Measurements from ENCODE around the gene TXNRD2.
A peak's percentile ranks its signal among the peaks of the same experiment; 100 is the strongest.

The TXNRD2 gene

DNA sequence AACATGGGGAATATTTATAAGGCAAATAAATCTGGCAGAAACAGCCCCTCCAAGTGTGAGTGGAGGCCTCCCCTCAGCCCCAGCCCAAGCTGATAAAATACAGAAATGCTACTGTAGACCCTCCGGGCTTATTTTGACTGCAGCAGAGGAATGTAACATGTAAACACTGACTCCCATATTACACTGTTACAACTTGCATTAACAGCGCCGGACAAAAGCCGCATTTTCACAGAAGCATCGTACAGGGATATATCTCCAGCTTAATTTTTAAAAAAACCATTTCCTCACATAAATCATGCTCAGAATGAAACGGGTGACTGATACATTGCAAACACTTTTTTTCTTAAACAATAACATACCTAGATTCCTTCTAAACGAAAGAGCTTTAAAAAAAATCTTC lies 36.7 kb downstream of the TXNRD2 start:
- no peak for DNase-seq (ENCODE audit: low spot score)

DNA sequence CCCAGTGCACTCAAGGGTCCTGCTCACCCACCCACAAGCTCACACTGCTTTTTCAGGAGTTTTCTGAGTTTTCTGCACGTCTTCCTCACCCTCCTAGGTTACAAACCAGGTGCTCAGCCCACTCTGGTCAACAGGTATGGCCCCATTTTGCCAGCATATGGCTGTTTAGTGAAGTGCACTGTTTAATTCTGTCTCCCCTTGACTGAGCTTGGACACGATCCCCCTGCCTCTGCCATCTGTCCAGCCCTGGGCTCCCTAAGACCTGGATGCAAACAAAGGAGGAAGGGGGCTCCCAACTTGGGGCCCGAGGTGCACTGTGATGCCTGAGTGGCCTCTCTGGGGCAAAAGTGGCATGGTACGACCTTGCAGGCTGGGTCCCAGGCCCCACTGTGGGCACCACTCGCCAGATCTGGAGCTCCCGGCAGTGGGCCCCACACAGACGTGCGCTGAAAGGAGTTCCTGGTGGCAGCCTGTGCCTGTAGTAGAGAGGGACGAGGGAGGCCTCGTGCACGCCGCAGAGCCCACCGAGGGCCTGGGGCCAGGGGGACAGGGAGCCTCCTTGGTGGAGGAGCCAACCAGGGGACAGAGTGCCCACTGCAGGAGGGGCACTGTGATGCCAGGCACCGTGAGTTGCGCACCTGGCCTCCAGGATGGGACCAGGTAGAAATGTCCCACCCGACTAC lies 37.3 kb downstream of the TXNRD2 start:
- DNase-seq (ENCODE audit: low spot score) = no peak

DNA sequence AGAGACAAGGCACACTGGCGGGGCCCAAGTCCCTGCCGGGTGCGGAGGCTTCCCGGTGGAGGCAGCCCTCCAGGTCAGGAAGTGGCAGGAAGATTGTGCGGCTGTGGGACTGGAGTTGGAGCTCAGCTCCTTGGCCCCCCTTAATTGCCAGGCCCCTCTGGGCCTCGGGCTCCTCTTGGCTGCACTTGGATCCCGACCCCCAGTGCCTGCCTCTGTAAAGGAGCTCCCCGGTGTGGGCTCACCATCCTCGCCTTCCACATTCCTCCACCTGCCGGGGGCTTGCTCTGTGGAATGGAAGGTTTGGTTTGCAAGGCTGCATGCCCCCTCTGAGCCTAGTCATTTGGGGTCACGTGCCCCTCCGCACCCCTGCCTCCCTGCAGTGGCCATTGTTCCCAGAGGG lies 38.1 kb downstream of the TXNRD2 start:
- no peak for DNase-seq (ENCODE audit: low spot score)

DNA sequence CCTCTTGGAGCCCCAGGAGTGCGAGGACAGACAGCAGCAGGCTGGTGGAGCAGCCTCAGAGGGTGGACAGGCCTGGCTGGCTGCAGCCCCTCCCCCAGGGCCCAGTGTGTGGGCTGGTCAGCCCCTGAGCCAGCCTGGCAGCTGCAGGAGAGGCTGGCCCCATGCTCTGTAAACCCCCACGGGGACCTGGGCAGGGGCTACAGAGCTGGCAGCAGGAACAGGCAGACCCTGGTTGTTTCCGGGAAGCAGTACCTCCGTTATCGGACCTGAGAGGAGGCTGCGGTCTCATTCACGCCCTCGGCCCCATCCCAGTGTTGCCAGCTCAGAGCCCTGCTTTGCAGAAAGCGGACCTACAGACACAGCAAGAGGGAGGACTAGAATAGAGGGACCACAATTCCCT lies 38.6 kb downstream of the TXNRD2 start:
- no peak for DNase-seq (ENCODE audit: low spot score)

DNA sequence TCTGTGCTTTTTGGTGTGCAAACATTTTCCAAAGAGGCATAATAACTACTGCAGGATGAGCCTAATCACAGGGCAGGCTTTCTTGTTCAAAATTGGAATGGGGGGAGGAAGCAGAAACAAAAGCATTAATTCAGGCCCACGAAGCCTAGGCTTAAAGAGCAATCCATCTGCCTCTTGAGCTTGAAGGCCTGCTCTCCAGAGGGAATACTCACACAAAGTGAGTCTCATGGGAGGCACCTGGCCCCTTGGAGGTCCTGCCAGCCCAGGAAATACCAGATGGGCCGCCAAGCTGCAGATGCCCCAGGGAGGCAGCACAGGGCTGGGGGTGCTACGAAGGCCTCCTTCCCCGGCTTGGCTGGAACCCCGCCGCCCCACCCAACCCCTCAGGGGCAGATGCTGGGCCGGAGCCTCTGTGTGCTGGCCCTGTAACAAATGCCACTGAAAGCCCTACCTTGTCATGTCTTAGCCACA lies 39.3 kb downstream of the TXNRD2 start:
- DNase-seq (ENCODE audit: low spot score) = no peak

DNA sequence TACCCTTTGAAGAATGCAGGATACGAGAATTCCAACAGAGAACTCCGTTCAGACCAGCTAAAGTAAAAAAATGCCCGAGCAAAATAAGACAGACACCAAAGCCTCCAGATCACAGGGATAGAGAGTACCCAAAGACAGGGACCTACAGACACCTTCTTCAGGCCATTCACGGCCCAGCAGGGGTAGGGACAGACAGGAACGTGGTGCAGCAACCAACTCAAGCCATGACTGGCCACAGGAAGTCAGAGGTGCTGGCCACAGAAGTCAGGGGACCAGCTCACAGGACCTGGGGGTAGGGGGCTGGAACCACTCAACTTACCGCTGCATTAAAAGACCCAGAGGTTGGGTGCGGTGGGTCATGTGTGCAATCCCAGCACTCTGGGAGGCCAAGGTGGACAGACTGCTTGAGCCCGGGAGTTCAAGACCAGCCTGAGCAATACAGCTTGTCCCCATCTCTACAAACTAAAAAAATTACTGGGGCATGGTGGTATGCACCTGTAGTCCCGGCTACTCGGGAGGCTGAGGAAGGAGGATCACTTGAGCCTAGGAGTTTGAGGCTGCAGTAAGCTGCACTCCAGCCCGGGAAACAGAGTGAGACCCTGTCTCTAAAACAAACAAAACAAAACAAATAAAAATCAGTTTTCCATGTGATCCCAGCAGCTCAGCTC lies 39.9 kb downstream of the TXNRD2 start:
- DNase-seq (ENCODE audit: low spot score) = no peak

DNA sequence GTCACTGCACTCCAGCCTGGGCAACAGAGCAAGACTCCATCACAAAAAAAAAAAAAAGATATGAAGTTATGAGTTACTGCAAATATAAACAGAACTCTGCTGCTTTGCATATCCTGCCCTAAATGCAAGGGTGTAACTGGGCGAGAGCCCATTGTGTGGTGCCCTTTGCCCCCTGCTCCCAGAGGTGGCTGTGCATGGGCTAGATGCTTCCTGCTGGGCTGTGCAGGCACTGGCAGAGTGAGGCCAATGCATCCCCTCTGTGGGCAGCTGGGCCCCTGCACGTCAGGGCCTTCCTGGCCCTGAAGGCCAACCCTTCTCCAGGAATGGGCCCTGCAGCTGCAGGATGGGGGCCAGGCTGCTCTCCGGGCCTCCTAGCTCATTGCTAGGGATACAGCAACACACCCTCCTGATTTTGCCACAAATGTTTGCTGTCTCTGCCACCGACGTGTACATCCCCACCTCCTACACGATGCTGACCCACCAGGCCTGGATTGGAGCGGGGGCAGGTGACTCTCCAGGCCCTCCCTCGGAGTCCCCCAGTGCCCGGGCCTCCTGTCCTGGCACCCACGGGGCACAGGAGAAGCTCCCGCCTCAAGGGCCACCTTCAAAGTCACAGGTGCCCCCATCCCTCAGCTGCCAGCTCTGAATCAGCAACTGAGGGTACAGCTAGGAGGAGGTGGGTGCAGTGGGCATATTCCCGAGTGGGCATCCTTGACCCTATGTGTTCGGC lies 40.7 kb downstream of the TXNRD2 start:
- DNase-seq (ENCODE audit: low spot score) = no peak

DNA sequence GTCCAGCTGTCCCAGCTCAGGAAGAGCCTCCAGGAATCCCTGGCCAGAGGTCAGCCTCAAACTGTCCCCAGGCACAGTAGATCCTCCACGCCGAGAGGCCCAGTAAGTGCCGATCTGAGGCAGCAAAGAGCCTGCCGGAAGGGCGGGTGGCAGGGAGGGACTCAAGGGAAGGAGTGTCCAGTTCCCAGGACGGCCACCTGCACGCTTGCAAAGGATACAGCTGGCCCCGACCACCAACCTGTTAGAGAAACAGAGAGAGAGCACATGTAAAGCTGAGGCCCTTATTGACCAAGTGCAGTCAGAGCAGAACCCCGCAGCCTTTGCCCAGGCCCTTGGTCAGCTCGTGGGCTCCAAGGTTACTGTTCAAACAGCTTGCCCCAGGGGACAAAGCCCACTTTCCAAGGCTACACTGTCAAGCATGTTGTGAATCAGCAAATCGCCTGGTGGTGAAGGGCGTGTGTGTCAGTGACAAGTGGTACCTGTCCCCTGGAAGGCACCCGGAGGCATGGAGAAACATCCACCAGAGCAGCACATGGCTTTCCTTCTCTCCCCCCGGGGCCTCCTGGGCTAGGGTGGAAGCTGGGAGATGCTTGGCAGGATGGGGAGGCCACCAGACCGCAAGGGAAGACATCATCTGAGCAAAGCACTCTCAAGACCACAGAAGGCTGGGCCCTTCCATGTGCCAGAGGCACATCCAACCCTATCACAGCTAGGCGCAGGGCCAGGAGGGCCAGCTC lies 42.6 kb downstream of the TXNRD2 start:
- no peak for DNase-seq (ENCODE audit: low spot score)

DNA sequence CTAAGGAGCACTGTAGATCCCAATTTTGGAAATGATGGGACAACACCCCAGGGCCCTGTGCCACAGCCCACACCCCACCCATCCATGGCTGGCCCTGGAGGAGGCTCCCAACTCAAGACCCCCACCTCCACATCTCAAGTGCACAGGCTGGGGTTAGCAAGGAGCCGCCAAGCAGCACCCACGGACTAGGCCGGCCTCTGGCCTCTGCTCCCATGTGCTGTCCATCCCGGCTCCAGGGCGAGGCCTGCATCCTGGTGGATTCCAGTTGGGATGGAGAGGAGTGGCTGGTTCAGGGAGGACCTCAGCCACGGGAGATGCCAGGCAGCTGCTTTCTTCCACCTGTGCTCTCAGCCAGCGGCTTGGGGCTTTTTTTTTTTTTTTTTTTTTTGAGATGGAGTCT lies 43.5 kb downstream of the TXNRD2 start:
- DNase-seq (ENCODE audit: low spot score) = no peak

DNA sequence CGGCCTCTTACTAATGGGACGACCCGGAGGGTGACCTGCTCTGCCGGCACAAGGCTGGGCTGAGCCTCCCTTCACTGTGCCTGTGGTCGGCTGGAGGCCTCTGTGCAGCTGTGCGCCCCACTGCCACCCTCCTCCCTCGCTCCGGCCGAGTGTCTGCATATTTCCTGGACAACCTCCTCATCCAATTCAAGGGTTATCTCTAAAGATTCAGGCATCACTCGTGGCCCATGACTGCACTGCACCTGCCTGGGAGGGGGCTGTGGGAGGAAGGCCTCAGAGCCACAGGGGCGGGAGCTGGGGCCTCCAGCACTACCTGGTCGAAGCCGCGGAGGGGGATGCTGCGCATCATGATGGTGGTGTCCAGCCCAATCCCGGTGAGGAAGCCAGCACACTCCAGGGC lies 43.9 kb downstream of the TXNRD2 start:
- no peak for DNase-seq (ENCODE audit: low spot score)

DNA sequence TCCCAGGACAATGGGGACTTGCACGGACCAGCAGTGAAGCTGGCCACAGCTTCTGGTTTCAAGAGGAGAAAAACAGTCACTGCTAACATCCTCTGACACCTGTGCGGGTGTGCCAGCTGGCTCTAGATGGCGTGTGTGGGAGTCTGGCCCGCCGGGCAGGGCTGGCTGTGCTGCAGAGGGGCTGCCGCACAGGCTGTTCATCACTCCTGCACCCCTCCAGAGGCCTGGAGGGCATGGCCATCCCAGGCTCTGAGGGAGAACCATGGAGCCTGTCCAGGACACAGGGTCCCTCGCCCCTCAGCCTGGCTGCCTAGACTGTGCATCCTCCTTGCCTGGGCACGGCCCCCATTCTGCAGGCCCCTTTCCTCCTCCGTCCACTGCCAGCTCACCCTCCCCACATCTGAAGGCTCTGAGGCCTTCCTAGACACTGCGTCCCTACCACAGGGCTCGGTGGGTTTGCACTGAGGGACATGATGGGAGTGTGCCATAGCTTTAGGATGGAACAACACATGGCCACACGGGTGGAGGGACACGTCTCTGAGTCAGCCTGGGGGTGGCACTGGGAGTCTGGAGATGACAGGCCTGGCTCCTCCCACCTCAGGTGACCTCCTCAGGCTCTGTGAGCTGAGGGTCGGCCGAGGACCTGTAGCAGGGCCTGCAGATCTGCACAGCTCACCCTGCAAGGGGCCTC lies 44.8 kb downstream of the TXNRD2 start:
- peak; percentile 36 for DNase-seq (ENCODE audit: low spot score)

DNA sequence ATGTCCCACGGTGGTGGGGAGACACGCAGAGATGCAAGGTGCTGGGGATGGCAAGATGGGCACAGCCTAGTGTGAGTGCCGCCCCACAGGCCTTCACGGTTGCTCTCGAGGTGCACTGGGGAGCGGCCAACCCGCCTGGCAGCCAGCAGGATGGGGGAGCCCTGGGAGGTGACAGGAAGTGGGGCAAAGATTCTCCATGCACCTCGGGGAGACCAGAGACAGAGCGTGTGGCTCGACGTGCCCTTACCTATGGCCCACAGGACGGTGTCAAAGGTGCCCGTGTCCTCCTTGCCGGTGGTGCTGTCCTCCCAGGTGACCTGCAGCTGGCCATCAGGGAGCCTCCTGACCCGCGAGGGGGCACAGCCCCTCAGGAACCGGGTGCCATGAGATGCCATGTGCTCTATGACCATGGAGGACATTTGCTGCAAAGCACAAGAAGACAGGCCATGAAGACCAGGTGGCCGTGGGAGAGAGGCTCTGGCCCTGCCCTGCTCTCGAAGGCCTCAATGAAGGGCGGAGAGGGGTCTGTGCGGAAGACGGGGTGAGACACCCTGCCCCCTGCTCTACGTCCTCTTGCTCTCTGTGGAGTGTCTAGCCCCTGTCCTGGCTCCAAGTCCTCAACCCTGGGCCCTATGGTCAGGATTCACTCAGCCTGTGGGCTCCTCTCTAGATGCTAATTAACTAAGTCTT lies 46.3 kb downstream of the TXNRD2 start:
- DNase-seq (ENCODE audit: low spot score) = no peak

DNA sequence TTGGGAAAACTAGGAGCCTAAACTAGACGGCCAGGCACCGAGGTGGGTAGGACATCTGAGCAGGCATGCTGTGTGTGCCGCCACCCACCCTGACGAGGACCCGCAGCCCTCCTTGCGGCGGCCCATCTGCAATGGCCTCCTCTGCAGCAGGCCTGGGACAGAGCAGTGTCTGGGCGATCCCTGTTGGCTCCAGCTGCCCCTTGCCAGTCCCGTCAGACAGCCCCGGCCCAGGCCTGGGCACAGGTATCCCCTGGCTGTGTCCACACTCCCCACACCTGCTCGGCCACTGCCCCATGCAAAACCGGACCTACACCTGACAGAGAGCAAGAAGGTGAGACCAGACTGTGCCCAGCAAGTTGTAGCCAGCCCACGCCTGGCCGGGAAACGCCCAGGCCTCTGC lies 48.3 kb downstream of the TXNRD2 start:
- no peak for DNase-seq (ENCODE audit: low spot score)

DNA sequence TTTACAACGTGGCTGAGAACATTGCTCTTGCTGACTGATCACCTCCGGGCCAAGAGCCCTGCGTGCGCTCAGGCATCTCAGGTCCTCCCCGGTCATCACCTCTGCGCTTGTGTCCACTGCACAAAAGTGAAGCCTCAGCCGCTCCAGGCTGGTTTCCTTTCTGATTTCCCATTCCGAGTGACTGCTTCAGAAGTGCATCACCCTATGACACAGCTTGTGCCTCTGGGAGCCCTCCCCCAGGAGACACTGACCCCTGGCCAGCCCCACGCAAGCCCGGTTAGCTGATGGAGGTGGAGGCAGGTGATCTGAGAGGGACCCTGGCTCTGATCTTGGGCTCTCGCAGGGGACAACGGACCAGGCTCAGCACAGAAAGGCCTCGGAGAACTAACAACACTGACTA lies 48.7 kb downstream of the TXNRD2 start:
- DNase-seq (ENCODE audit: low spot score) = no peak

DNA sequence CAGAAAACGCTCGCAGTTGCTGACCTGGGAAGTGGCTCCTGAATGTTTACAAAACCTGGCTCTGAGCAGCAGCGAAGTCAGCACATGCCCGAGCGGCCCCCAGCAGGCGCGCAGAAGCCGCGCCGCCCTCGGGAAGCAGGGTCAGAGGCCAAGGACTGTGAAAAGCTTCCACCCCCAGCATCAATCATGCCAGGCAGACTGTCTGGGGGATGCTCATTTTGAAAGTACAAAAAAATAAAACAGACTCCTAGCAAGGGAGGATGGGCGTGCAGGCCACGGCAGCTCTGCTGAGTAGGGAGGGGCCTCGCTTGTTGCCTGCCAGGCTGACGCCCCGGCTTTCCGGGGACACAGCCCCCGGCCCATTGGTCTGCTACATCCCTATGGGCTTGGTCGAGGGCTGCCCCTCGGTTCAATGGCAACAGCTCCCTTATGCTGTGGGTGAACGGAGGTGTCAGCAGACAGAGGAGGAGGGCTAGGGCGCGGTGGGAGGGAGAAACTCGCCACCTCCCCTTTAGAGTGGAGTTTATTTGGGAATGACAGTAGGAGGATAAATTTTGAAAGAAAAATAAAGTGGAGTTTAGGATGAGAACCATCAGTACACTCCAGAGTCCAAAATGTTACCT lies 49.2 kb downstream of the TXNRD2 start:
- peak; percentile 66 for DNase-seq (ENCODE audit: low spot score)

DNA sequence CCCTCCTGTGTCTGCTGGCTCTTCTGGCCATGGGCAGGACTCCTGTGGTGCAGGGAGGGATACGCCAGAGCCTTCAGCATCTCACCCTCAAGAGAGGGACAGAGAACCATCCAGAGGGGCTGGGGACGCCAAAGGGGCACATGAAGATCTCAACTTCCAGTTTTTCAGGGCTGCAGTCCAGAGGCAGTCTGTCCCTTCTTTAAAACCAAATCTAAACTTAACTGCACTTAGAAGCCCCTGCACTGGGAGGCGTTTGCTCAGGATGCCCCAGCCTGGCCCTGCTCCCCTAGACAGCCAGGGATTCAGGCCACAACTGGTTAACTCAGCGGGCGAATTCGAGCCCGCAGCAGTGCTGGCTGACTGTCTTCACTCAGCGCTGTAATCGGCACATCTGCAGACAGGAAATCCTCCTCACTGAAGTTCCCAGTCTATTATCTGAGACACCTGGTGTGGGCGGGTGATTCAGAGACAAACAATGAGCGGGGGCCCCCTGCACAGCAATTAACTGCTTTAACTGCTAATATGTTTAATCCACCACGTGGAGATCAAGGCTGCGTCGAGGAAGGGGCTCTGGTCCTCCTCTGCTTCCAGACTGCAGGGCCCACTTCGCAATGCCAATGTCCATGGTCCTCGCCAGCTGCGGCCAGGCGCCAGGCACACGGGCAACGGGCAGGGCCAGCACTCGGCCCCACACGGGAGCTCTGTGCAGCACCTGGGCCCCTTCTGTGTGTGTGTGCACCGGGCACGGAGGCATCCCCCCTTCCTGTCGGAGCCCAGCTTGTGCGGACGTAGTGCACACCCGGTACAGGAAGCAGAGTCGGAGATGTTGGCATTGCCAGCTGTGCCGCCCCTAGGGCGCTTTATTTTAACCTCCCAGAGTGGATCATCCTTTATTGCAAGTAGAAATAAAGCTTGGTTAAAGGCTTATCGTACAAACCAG lies 50.0 kb downstream of the TXNRD2 start:
- DNase-seq (ENCODE audit: low spot score) = peak; percentile 88

DNA sequence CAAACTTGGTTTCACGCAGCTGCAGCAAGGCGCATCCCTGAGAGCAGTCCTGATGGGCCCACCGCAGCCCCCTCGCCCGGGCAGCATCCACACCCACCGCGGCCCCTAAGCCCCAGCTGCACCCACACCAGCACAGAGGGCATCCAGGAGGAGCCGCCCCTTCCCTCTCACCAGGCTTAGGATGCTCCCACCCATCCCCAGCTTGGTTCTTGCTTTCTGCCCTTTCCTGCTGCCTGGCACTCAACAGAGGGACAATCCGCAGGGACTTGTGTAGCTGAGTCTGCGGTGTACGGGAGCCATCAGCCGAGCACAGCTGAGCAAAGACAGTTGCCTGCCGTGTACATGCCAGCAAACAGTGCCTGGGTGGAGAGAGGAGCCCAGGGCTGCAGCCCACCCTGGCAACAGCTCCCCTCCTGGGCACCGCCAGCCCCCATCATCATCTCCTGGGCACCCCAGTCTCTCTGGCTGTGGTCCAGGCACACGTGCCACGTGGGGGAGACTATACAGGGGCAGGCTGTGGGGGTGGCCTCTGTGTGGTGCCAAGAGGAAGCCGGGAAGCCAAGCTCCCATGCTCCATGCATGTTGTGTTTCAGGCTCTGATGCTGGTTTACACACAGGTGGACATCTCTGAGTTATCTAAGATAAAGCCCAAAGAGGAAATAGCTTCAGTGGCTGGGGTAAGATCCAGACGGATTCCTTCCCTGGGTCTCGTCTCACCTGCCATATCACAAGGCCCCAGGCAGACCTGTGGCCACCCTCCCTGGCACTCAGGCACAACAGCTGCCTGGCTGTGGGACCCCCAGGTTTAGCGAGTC lies 50.9 kb downstream of the TXNRD2 start:
- DNase-seq (ENCODE audit: low spot score) = no peak

DNA sequence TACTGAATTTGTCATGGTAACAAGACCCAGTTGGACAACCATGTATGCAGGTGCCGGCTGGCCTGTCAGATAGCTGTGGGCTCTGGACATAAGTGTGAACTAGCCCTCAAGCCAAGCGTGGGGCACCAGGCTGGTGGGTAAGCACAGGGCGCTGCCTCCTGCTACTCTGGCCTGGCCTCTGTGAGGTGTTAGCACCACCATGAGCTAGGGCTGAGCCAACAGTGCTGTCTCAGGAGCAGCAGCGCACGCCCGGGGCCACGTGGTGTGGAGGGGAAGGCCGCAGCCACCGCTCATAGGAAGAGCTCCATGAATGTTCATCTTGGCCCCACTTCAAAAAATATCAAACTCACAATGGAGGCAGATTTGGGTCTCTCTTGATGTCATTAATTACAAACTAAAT lies 51.7 kb downstream of the TXNRD2 start:
- DNase-seq (ENCODE audit: low spot score) = peak; percentile 35

Data from CD4-positive, alpha-beta T cell treated with Interleukin-6 at 100 ng/mL for 8 hours (primary cell).